LNCAP (cell line): Measurements from ENCODE around the gene IQCK.

Source experiments
- TF ChIP-seq, protein P1 (sequence below): fragments of 450-650 bp; IDR thresholded peaks from 2 replicates; pipeline ENCODE4 v1.5.1; 2017; ENCODE audit warnings: mild to moderate bottlenecking

IQCK gene, protein sequence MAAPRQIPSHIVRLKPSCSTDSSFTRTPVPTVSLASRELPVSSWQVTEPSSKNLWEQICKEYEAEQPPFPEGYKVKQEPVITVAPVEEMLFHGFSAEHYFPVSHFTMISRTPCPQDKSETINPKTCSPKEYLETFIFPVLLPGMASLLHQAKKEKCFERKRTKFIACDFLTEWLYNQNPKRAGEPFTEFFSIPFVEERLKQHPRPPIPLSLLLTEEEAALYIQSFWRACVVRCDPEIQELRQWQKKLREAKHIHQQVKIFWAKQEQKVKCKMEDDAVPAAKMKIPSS

GRCh38 chr16:19717741-19718623 lies at the start of gene IQCK, which contains the start of gene KNOP1:
Gene IQCK (plus strand): TSS chr16:19718271. CDS start chr16:19718307, 36 bp downstream.
Gene KNOP1 (minus strand): TSS chr16:19718227. CDS start chr16:19715035, 3,192 bp downstream.
- TF ChIP-seq, protein P1, sequence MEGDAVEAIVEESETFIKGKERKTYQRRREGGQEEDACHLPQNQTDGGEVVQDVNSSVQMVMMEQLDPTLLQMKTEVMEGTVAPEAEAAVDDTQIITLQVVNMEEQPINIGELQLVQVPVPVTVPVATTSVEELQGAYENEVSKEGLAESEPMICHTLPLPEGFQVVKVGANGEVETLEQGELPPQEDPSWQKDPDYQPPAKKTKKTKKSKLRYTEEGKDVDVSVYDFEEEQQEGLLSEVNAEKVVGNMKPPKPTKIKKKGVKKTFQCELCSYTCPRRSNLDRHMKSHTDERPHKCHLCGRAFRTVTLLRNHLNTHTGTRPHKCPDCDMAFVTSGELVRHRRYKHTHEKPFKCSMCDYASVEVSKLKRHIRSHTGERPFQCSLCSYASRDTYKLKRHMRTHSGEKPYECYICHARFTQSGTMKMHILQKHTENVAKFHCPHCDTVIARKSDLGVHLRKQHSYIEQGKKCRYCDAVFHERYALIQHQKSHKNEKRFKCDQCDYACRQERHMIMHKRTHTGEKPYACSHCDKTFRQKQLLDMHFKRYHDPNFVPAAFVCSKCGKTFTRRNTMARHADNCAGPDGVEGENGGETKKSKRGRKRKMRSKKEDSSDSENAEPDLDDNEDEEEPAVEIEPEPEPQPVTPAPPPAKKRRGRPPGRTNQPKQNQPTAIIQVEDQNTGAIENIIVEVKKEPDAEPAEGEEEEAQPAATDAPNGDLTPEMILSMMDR, result no peak

DNA sequence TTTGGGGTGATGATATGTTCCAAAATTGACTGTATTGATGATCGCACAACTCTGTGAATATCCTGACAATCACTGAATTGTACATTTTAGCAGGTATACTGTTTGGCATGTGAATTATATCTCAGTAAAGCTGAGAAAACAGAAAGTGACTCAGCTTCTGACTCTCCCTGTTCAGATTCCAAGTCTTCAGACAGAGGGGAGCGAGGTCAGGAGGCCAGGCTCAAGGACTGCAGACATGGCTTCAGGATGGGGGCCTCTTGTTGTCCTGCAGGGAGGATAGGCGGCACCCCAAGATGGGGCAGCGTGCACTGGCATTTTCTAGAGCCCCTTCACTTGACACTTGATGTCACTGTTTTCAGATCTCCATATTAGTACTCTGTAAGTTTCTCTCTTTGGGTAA lies 45.7 kb upstream of the IQCK start:
- TF ChIP-seq, protein P1, result no peak

GRCh38 chr16:19674485-19674884 lies 43.6 kb upstream of the IQCK start:
- TF ChIP-seq, protein P1, result no peak

GRCh38 chr16:19677402-19677801 lies 40.7 kb upstream of the IQCK start:
- TF ChIP-seq, protein P1, result no peak

- TF ChIP-seq, protein P1, result no peak
Measured at GRCh38 chr16:19678804-19679203, 39.3 kb upstream of the IQCK start.

DNA sequence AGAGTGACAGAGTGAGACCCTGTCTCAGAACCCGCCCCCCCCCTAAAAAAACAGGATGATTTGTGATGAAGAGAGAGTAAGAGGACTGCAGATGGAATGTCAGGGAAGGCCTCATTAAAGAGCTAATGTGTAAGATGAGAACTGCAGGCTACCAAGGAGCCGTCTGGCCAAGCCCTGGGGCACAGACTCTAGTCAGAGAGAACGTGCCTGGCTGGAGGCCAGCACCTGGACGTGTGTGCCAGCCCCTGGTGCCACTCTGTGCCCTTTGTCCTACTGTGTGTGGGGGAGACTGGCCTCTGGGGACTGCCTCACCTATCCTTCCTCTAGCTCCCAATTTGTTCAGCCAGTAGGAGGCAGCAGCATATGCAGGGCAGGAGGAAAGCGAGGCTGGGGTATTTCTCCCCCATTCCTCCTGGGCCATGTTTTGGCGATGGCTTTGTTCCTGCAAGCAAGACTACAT lies 37.2 kb upstream of the IQCK start:
- TF ChIP-seq, protein P1, result peak; percentile 28; the same call in 1 of the 2 replicates

- TF ChIP-seq, protein P1, result no peak
Measured at GRCh38 chr16:19681637-19682036, 36.4 kb upstream of the IQCK start.
